ENCODE results near the gene FOXP4. TPM values are rescaled to one million over a fixed set of nuclear protein-coding genes. Genes with fewer than 3 reads are reported as not detected.
A peak's percentile ranks its signal among the peaks of the same experiment; 100 is the strongest.

The FOXP4 gene
- total and polyA plus RNA-seq, 2 of the 13 experiments (the other 11 are each of a cell fraction or from before 2014, with no cell fraction given): 11.0 to 12.4 TPM

DNA sequence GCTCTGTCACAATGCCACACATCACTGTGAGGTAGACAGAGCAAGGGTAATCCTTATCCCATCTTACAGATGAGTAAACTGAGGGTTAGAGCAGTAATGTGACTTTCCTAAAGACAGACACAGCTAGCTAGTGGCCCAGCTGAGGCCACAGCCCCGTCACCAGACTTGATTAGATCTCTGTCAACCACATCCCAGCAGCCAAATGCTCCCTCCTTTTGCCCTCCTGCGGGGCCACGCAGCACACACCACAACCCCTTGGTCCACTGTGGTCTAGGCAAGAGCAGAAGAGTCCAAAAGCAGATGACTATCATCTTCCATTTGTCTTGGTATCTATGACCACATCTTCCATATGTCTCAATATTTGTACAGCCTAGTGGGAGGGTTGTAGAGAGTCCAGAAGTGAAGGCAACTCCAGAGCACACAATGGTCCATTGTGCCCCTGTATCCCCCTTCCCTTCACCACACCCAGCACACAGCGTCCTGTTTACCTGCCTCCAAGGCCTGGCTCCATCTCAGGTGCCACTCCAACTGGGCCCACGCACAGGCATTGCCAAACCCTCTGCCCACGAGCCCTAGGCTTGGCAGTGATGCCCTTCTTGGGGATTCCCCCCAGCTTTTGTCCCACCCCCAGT lies 47.1 kb upstream of the FOXP4 start (continued):
- no peak; the same call in 1 of the 2 replicates for TF ChIP-seq ZBTB37 (CRISPR knock-in tag; IDR thresholded peaks at IDR 0.05)
- peak; percentile 68 for TF ChIP-seq ZNF687 (CRISPR knock-in tag; IDR thresholded peaks at IDR 0.05)
- peak; percentile 94 for TF ChIP-seq GATAD2A (CRISPR knock-in tag; IDR thresholded peaks at IDR 0.05)
- peak; percentile 27 for TF ChIP-seq XRCC5 (optimal IDR thresholded peaks at IDR 0.05; ENCODE audit: low read length)
- TF ChIP-seq ARNT2 (CRISPR knock-in tag; IDR thresholded peaks at IDR 0.05; ENCODE audit: low read depth): peak; percentile 77
- TF ChIP-seq EEA1 (CRISPR knock-in tag; IDR thresholded peaks at IDR 0.05; ENCODE audit: borderline replicate concordance): no peak
- no peak for TF ChIP-seq PRPF4 (IDR thresholded peaks at IDR 0.05; ENCODE audit: low read depth, low read length, poor library complexity, severe bottlenecking)
- TF ChIP-seq ZNF775 (CRISPR knock-in tag; IDR thresholded peaks at IDR 0.05; ENCODE audit: borderline replicate concordance): no peak
- TF ChIP-seq, protein P1, sequence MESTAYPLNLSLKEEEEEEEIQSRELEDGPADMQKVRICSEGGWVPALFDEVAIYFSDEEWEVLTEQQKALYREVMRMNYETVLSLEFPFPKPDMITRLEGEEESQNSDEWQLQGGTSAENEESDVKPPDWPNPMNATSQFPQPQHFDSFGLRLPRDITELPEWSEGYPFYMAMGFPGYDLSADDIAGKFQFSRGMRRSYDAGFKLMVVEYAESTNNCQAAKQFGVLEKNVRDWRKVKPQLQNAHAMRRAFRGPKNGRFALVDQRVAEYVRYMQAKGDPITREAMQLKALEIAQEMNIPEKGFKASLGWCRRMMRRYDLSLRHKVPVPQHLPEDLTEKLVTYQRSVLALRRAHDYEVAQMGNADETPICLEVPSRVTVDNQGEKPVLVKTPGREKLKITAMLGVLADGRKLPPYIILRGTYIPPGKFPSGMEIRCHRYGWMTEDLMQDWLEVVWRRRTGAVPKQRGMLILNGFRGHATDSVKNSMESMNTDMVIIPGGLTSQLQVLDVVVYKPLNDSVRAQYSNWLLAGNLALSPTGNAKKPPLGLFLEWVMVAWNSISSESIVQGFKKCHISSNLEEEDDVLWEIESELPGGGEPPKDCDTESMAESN (CRISPR knock-in tag; conservative IDR thresholded peaks at IDR 0.05): 0 out of 2 replicates have a peak, but pooled peaks have one; percentile 30
- no peak for TF ChIP-seq KAT2B (IDR thresholded peaks at IDR 0.05; ENCODE audit: borderline replicate concordance, low read depth, low read length)
- TF ChIP-seq TOPORS (CRISPR knock-in tag; IDR thresholded peaks at IDR 0.05): no peak
- TF ChIP-seq HNRNPL (IDR thresholded peaks at IDR 0.05; ENCODE audit: low read depth, low read length): peak; percentile 97
- peak; percentile 67; the same call in 1 of the 2 replicates for TF ChIP-seq HNF4A (CRISPR knock-in tag; IDR thresholded peaks at IDR 0.05)
- TF ChIP-seq ZNF629 (CRISPR knock-in tag; conservative IDR thresholded peaks at IDR 0.05): peak; percentile 97
- no peak for TF ChIP-seq ZNF235 (CRISPR knock-in tag; IDR thresholded peaks at IDR 0.05; ENCODE audit: borderline replicate concordance)
- TF ChIP-seq ZBTB44 (CRISPR knock-in tag; IDR thresholded peaks at IDR 0.05): no peak
- TF ChIP-seq SMC3 (IDR thresholded peaks at IDR 0.05; ENCODE audit: low read length): peak; percentile 17; the same call in 1 of the 2 replicates
- no peak for TF ChIP-seq HMGXB4 (CRISPR knock-in tag; IDR thresholded peaks at IDR 0.05; ENCODE audit: borderline replicate concordance in 1 of 2, low read depth in 1 of 2)

All from HepG2 (cell line).